Measurements from ENCODE around the gene CABLES1. TPM values are rescaled to one million over a fixed set of nuclear protein-coding genes. Genes with fewer than 3 reads are reported as not detected.
"Not testable (repeated sequence)": the region's sequence is repeated elsewhere in the genome, so short reads cannot be mapped to it uniquely, and the experiment has no call there.

Gene CABLES1
- total RNA-seq, 4 donors from 2014 or later, result 1.5 to 11.9 (median 6.1) TPM

- in situ Hi-C loops (cut with MboI; ENCODE audit: low pct_ligation_motif_present in 1 of 4, low pct_unique_long_range_greater_than_20kb in 1 of 4, low sequenced_read_pairs in 3 of 4) (no loop called here), intact Hi-C loops (cut with DNase I; ENCODE audit: low total_unique reads) (no loop called here)
- H3K27ac ChIP-seq, result no peak overlapping the region
- TF ChIP-seq EP300 (IDR thresholded peaks at IDR 0.05; ENCODE audit: low read depth) (no peak), CTCF (IDR thresholded peaks at IDR 0.05) (no peak), POLR2AphosphoS5 (IDR thresholded peaks at IDR 0.05) (no peak), POLR2A (IDR thresholded peaks at IDR 0.05) (no peak)
- H3K27me3 ChIP-seq, result peaks cover 3% of the 10 kb centered on the region
- no peaks in the 10 kb centered on the region for H3K9me3 ChIP-seq
- 94 to 95% methylated on average over 5 to 9 of the region's 9 CpGs for WGBS, 2 donors (ENCODE audit: low coverage in 1 of 2)
- DNase-seq, result no peak
- no peaks in the 10 kb centered on the region for H3K4me1 ChIP-seq
- no peak overlapping the region for H3K4me3 ChIP-seq
- no peaks in the 10 kb centered on the region for H3K36me3 ChIP-seq
Measured at GRCh38 chr18:23092121-23092520, 43.2 kb upstream of the CABLES1 start.

- DNase-seq; H3K36me3 ChIP-seq; H3K9me3 ChIP-seq; H3K4me1 ChIP-seq; intact Hi-C loops (cut with DNase I; ENCODE audit: low total_unique reads); H3K27ac ChIP-seq; in situ Hi-C loops (cut with MboI; ENCODE audit: low pct_ligation_motif_present in 1 of 4, low pct_unique_long_range_greater_than_20kb in 1 of 4, low sequenced_read_pairs in 3 of 4); H3K4me3 ChIP-seq; H3K27me3 ChIP-seq: not testable (repeated sequence)
- 90 to 97% methylated on average over 6 to 10 of the region's 10 CpGs for WGBS, 2 donors (ENCODE audit: low coverage in 1 of 2)
Measured at GRCh38 chr18:23093130-23093529, 42.2 kb upstream of the CABLES1 start.

- peaks cover 0 to 2% (median 0%) of the 10 kb centered on the region in 4 donors for H3K4me1 ChIP-seq
- WGBS, 2 donors (ENCODE audit: low coverage in 1 of 2), result 80 to 94% methylated on average over 5 to 9 of the region's 9 CpGs
- H3K36me3 ChIP-seq, result no peaks in the 10 kb centered on the region
- H3K27ac ChIP-seq, result no peak overlapping the region
- TF ChIP-seq CTCF (IDR thresholded peaks at IDR 0.05), result no peak
- no peak for TF ChIP-seq POLR2AphosphoS5 (IDR thresholded peaks at IDR 0.05)
- no peak for TF ChIP-seq EP300 (IDR thresholded peaks at IDR 0.05; ENCODE audit: low read depth)
- TF ChIP-seq POLR2A (IDR thresholded peaks at IDR 0.05), result no peak
- H3K9me3 ChIP-seq, result no peaks in the 10 kb centered on the region
- in situ Hi-C loops (cut with MboI; ENCODE audit: low pct_ligation_motif_present in 1 of 4, low pct_unique_long_range_greater_than_20kb in 1 of 4, low sequenced_read_pairs in 3 of 4) (no loop called here), intact Hi-C loops (cut with DNase I; ENCODE audit: low total_unique reads) (no loop called here)
- H3K4me3 ChIP-seq, result no peak overlapping the region
- peaks cover 3% of the 10 kb centered on the region for H3K27me3 ChIP-seq
- no peak for DNase-seq
Measured at GRCh38 chr18:23093772-23094171, 41.5 kb upstream of the CABLES1 start.

- intact Hi-C loops (cut with DNase I; ENCODE audit: low total_unique reads), result no loop called here
- TF ChIP-seq POLR2A (IDR thresholded peaks at IDR 0.05) (no peak), EP300 (IDR thresholded peaks at IDR 0.05; ENCODE audit: low read depth) (no peak), CTCF (IDR thresholded peaks at IDR 0.05) (no peak), POLR2AphosphoS5 (IDR thresholded peaks at IDR 0.05) (no peak)
- Histone ChIP-seq H3K4me3 (no peak overlapping the region), H3K9me3 (no peaks in the 10 kb centered on the region), H3K27ac (no peak overlapping the region), H3K36me3 (no peaks in the 10 kb centered on the region), H3K27me3 (peaks cover 3% of the 10 kb centered on the region), H3K4me1 (peaks cover 0 to 10% (median 6%) of the 10 kb centered on the region in 4 donors)
- in situ Hi-C loops (cut with MboI; ENCODE audit: low pct_ligation_motif_present in 1 of 4, low pct_unique_long_range_greater_than_20kb in 1 of 4, low sequenced_read_pairs in 3 of 4), result no loop called here
- 57 to 70% methylated on average over 5 to 18 of the region's 18 CpGs for WGBS, 2 donors (ENCODE audit: low coverage in 1 of 2)
- DNase-seq, result no peak
Measured at GRCh38 chr18:23094411-23095190, 40.7 kb upstream of the CABLES1 start.

Data from transverse colon (tissue), 4 donors.